LHCN-M2 (cell line): ENCODE results near the gene ABLIM1. TPM values are rescaled to one million over a fixed set of nuclear protein-coding genes. Genes with fewer than 3 reads are reported as not detected.
"Not testable (repeated sequence)": the region's sequence is repeated elsewhere in the genome, so short reads cannot be mapped to it uniquely, and the experiment has no call there.

Source experiments
- DNase-seq: peaks from one replicate; pipeline ENCODE4 v3.0.0-alpha.2; 2012; ENCODE audit warnings: low read depth
- polyA plus RNA-seq: library from polyadenylated mRNA; unstranded; fragments of >200 nt; gene quantifications from one replicate; pipeline ENCODE4 v1.2.1, GENCODE V29; 2012; ENCODE audit warnings: missing spikeins
- total RNA-seq: library from RNA; depleted of rRNA; stranded (reverse); fragments of >200 nt; gene quantifications from 2 replicates; pipeline ENCODE4 v1.2.3, GENCODE V29; 2014; rRNA removed

ABLIM1 gene
- 0.26 and 0.69 TPM in 2 replicates for total RNA-seq
- polyA plus RNA-seq = 2.9 TPM

DNA sequence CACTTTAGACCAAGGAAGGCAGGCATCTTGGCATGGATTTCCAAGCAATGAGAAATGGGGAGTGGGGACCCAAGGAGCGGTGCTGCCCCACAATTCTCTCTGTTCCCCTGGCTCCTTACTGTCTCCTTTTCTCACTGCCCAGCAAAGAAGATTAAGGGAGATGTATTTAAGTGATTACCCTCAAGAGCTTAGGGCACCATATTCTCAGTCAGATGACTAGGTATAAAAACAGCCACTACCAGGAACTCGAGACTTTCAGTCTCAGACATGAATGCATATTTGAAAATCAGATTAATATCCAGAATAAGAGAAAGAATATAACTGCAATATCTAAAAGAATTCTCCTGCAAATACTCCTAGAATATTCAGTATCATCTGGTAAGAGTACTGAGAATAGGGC is at the start of gene ABLIM1:
Gene ABLIM1 (minus strand): TSS at position 101 of the 400 bp plus-strand sequence. CDS start 75 bp downstream, at position 26.
- DNase-seq = no peak

- DNase-seq = peak; percentile 18
These were observed 48.5 kb upstream of the ABLIM1 start for GRCh38 chr10:114706458-114707055.

GRCh38 chr10:114704679-114705078 is 46.6 kb upstream of the ABLIM1 start:
- DNase-seq = no peak

DNA sequence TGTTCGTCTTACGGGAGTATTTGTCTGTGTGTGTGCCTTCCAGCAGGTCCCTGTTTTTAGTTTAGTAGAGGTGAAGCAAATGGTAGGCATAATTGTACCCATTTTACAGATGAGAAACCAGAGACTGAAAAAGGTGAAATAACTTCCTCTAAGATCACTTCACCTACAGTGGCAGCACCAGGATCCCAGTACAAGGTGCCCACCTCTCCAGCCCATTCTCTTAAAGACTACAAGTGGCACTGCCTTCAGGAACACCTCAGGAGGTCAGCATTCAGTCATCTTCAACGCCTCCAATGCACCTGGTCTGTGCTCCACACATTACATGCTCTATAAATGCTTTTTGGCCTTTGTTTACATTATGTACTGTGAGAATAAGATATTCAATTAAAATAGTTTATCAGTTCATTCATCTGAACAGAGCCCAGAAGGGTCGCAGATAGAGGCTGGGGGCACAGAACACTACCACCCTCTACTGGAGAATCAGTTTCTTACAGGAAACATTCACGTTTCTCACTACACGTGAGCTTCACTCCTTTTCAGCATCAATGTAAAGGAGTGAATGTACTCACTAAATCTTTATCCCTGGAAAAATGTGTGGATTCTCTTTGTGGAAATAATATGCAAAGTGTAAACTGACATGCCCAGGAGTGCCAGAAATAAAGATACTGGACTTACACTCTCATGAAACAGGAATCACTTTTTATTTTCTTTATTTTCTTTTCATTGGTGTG is 45.5 kb upstream of the ABLIM1 start:
- peak; percentile 31 for DNase-seq

DNA sequence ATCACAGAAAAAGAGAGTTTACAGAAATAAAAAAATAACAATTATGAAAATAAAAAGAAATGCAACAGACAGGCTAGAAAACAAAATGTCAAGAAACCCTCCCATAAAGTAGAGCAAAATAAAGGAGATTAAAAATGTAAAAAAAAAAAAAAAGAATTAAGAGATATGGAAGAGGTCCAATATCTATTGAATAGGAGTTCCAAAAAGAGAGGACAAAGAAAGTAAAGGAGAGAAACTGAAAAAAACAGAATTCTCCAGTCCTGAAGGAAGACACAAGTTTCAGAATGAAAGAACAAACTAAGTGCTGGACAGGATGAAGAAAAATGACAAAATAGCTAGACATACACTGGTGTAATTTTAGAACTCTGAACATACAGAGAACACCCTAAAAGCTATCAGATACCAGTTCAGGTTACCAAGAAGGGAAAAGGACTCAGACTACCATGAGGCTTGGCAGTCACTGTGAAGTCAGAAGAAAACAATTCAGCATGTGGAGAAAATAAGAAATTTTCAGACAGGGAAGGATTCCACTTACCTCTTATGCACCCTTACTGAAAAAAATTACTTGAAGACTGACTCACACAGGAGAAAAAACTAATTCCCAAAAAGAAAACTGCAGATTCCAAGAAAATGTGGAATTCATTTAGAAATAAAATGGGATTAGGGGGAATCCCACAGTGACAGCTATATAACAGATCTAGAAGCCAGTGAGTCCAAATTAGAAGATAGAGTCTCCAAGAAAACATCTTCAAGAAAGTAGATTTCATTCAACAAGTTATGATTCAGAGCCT is 40.4 kb upstream of the ABLIM1 start:
- peak; percentile 39 for DNase-seq

DNA sequence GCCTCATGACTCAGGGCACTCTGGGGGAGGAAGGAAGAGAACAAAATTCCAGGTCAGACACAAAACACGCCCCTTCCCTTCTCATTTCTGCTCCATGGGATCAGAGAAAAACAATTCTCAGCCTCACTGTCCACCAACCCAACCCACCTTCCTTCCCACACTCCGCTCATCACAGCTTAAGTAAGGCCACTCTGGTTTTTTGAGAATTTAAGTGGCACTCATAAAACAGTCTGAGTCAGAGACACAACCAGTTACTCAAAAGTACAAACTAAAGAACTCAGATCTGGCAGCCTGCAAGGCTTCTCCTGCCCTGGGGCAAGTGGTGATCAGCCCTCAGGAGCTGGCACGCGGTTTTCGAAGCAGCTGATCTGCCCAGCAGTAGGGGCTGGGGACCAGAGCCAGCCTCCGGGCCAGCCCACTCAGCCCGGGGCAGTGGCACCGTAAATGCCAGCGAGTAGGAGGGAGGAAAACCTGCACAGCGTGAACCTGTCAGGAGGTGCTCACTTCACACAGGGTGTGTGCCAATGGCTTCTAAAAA is 39.1 kb upstream of the ABLIM1 start:
- peak; percentile 71 for DNase-seq

DNA sequence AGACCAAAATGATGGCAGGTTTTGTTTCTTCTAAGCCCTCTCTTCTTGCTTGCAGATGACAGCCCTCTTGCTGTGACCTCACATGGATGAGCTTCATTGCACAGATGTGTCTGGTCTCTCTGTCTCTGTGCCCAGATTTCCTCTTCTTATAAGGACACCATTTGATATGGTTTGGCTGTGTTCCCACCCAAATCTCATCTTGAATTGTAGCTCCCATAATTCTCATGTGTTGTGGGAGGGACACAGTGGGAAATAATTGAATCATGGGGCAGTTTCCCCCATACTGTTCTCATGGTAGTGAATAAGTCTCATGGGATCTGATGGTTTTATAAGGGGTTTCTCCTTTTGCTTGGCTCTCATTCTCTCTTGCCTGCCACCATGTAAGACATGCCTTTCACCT is 38.2 kb upstream of the ABLIM1 start:
- not testable (repeated sequence) for DNase-seq

DNA sequence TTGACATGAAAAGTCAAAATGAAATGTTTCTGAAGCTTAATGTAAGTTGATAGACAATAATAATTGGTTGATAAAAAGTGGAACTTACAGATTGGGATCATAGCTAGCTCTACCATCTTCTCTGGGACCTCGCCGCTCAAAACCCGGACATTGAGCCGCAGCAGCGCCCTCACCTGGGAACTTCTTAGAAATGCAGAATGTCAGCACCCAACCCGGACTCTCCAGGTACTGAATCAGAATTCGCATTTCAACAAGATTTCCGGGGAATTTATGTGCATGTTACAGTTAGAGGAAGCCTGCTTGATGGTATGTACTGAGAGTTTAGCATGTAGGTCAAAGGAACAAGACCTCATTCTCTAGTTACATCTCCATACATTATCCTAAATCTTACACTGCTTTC is 36.7 kb upstream of the ABLIM1 start:
- peak; percentile 21 for DNase-seq

DNA sequence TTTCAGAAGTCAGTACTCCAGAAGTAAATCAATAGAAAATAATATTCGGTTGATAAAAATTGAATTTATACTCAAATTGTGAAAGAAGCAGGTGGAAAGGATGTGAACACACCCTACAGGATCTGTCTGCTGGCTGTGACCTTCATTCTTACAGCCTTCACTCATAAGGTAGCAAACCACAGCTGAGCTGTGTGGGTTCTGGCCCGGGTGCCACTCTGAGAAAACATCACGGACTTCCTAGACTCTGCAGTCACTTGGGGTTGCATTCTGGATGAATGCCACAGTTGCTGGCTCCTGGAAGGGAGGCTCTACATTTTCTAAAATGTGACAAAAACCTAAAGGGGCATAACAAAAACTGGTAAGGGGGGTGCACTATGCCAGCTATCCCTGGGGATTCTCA is 36.0 kb upstream of the ABLIM1 start:
- DNase-seq = peak; percentile 66

GRCh38 chr10:114691442-114691941 is 33.4 kb upstream of the ABLIM1 start:
- DNase-seq = peak; percentile 63

DNA sequence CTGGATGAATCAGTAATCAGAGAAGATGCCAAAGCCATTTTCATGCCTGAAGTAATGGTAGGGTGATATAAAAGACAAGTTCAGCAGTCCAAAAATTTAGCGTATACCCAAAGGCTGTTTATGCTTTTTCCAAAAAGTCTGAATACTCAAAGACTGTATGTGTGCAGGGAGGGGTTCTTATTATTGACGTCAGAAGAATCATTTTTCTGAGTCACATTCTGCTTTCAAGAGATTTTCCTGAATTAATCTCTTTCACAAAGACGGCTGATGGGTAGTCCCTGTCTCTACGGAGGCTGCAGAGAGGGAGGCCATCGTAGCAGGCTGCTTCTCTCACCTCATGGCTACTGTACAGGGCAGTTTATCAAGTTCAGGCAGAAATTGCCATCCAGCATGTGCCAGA is 30.7 kb upstream of the ABLIM1 start:
- DNase-seq = no peak

DNA sequence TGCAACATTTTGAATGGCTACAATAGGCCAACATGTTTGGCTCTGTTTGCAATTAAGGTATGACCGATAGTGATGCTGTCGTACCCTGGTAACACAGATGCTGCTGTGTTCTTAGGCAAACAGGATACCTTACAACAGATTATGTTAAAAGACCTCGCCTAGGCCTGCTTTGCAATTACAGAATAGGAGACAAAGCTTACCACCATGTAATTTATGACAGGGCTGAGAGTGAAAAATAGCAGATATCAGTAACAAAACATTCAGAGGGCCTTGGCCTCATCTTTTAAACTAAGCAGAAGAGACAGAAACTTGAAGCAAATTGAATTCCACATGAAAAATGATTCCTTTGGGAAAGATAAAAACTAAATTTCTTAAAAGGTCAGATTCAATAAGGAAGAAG is 29.4 kb upstream of the ABLIM1 start:
- no peak for DNase-seq

- peak; percentile 35 for DNase-seq
These were observed 27.9 kb upstream of the ABLIM1 start for GRCh38 chr10:114686013-114686412.

DNA sequence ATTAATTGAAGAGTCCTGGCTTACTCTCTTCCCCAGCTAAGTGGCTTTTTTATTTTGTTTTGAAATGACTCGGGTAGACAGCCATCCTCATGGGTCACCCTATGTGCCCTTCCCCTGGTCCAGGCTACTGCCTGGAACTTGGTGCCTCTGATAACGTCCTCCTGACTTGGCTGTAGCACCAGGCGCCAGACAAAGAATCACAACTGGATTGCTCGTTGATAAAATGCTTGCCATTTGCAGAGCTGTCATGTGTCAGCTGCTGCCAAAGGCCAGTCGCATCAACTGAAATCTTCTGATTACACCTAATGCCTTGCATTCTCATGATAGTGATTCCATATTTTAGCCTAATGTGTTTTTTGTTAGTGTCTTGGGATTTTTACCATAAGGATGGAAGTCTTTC is 27.4 kb upstream of the ABLIM1 start:
- no peak for DNase-seq

- peak; percentile 68 for DNase-seq
These were observed 26.7 kb upstream of the ABLIM1 start for GRCh38 chr10:114684822-114685209.

DNA sequence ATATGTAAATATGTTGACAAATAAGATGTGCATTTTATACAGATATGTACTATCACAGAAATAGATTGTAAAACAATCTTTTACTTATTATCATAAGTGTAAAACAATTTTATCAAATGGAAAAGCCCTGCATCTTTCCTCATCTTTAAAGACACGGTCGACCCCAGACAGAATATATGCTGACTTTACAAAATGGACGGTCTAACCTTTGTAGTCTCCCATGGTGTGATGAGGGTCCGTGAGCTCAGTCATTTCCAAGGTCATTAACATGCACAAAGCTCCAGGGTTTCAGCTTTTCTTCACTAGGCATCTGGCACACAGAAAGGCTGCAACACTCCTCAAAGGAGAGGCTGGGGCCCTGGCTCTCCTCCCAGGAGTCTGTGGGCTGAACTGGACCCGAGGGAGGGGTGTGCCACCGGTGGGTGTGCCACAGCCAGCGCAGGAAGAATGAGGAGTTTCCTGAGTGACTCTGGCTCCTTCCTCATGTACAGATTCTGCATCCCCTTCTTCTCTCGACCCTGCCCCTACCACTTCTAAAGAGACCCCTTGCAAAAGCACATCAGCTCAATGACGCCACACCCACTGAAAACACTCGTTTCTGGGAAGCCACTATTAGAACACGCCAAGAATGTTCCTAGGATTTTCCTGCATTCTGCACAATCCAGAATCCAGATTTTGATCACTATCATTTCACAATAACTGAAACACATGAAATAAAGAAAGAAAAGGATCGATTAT is 26.2 kb upstream of the ABLIM1 start:
- DNase-seq = peak; percentile 40

GRCh38 chr10:114683593-114683992 is 25.5 kb upstream of the ABLIM1 start:
- no peak for DNase-seq

- no peak for DNase-seq
These were observed 25.1 kb upstream of the ABLIM1 start for GRCh38 chr10:114683162-114683561.

DNA sequence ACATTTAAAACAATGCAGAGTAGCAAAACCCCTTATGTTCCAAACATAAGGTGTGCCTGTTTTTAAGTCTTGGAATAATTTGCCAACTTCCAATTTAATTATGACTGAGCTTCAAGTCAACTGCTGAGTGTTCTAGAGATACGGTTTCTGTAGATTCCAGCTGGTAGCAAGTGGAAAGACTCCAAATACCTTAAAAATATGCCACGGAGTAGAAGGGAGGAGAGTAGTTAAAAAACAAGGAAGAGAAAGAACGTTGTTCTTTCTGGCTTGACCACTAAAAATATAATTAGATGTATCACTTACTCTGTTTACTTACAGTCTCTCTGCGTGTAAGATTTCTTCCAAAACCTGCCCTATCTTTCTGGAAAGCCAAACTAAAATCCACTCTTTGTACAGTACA is 24.5 kb upstream of the ABLIM1 start:
- peak; percentile 45 for DNase-seq

GRCh38 chr10:114682121-114682520 is 24.0 kb upstream of the ABLIM1 start:
- DNase-seq = peak; percentile 75

DNA sequence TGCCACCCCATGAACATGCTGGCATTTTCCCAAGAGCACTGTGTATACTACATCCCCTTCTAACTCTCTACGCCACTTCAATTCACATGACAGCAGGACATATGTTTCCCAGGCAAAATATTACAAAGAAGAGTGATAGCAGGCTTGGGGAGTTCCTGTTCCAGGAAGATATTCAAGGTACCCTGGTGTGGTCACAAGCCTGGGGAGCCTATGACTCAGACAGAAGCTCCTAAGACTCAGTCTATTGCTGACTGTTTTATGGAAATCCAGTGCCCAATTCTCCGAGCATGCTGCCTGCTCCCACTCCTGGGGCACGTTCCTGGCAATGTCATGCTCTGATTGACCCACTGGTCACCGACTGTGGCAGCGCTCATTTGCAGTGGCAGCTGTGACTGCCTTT is 23.5 kb upstream of the ABLIM1 start:
- DNase-seq = peak; percentile 81
